Omental fat pad (tissue), 4 donors: ENCODE data around the gene NPR3. TPM values are rescaled to one million over a fixed set of nuclear protein-coding genes. Genes with fewer than 3 reads are reported as not detected.

Experiments
- ATAC-seq: fragments of 150-250 bp; one replicate; pipeline ENCODE4 v1.9.1; 2016; ENCODE audit warnings: mild to moderate bottlenecking, moderate library complexity; ENCODE audit not compliant: low FRiP score
- DNase-seq: peaks from one replicate; pipeline ENCODE4 v3.0.0-alpha.2; 2019; ENCODE audit warnings: low spot score
- total RNA-seq, 4 donors: library from RNA; depleted of rRNA; stranded (reverse); fragments of >200 nt; gene quantifications; one replicate each; pipeline ENCODE4 v1.1.0, GENCODE V29; 2016
- TF ChIP-seq, protein P1 (sequence below), 3 donors: fragments of 450-650 bp; IDR thresholded peaks; one replicate each; pipeline ENCODE4 v1.5.1; 2016 to 2017; ENCODE audit warnings: antibody characterized with exemption in 3 of 3, mild to moderate bottlenecking in 3 of 3, moderate library complexity in 2 of 3

NPR3 gene
- total RNA-seq, 4 donors from 2014 or later, result 4.6 to 11.8 (median 6.5) TPM

DNA sequence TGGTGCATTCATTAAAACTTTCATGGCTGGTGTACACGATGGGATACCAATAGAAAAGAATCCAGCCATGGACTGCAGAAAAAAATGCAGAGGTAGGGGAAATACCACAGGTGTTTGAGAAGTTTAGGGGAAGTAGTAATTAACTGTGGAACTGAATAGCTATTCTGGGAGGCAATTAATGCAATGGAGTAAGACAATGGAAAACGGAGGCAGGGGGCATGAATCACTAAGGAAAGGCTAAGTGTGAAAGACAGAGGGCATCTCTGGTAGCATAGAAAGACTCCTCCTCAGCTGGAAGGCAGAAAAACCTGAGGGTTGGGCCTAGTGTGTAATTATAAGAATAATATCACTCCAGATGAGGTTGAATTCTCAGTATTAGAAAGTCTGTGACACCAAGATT lies 30.9 kb upstream of the NPR3 start:
- TF ChIP-seq, protein P1, sequence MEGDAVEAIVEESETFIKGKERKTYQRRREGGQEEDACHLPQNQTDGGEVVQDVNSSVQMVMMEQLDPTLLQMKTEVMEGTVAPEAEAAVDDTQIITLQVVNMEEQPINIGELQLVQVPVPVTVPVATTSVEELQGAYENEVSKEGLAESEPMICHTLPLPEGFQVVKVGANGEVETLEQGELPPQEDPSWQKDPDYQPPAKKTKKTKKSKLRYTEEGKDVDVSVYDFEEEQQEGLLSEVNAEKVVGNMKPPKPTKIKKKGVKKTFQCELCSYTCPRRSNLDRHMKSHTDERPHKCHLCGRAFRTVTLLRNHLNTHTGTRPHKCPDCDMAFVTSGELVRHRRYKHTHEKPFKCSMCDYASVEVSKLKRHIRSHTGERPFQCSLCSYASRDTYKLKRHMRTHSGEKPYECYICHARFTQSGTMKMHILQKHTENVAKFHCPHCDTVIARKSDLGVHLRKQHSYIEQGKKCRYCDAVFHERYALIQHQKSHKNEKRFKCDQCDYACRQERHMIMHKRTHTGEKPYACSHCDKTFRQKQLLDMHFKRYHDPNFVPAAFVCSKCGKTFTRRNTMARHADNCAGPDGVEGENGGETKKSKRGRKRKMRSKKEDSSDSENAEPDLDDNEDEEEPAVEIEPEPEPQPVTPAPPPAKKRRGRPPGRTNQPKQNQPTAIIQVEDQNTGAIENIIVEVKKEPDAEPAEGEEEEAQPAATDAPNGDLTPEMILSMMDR (IDR thresholded peaks at IDR 0.05), result no peak
- DNase-seq (no peak), ATAC-seq (no peak)

DNA sequence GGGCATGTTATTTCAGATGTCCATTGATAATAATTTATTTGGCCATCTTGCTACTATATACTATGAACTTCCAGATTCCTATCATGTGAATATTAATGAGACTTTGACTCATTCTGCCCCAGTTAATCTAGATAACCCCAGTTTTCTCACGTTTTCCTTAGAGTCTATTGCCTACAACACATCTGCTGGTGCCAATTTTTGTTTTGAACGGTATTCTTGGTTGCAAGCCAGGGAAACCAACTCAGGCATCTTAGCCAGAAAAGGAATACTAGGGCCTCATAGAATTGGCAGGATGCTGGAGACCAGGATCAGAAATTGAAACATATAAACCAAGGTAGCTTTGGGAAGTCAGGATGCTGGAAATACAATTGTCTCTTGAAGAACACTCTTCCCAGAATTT lies 28.0 kb upstream of the NPR3 start:
- ATAC-seq (no peak), DNase-seq (no peak)
- TF ChIP-seq, protein P1 (IDR thresholded peaks at IDR 0.05), result no peak

DNA sequence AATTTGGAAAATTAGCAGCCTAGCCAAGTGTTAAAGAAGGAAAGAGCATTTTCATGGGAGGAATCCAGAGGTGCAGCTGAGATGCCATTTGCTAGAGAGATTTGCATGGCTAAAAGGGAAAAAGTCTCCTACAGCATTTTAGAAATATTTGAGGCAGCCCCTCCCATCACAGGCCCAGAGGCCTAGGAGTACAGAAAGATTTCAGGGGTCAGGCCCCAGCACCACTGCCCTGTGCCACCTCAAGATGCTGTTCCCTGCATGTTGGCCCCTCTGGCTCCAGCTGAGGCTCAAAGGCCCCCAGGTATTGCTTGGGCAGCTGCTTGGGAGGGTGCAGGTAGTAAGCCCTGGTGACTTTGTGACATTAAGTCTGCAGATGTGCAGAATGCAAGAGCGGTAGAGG lies 26.9 kb upstream of the NPR3 start:
- no peak for ATAC-seq
- DNase-seq, result no peak
- TF ChIP-seq, protein P1 (IDR thresholded peaks at IDR 0.05), result no peak

- no peak for ATAC-seq
- no peak for DNase-seq
- TF ChIP-seq, protein P1 (IDR thresholded peaks at IDR 0.05), result no peak
Observed at GRCh38 chr5:32686799-32687498, 24.2 kb upstream of the NPR3 start.

- ATAC-seq (no peak), DNase-seq (no peak)
- TF ChIP-seq, protein P1 (IDR thresholded peaks at IDR 0.05), result no peak
Observed at GRCh38 chr5:32687499-32687831, 23.7 kb upstream of the NPR3 start.

DNA sequence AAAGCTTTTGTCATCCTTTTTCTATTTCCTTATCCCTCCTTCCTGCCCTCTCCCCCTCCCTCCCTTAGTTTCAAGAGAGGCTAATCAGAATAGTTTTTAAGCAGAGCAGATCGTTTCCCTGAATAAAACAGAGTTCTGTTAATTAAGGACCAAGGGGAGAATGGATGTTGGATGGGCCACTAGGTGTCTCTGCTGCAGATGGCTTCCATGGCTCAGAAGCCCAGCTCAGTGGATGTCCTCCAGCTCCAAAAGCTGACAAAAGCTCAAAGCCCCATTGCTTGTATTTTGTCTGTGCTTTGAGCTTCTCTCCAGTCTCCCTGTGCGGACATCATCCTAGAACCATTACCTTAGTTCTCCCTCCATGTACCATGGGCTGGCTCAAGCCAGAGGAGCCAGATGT lies 21.0 kb upstream of the NPR3 start:
- no peak for ATAC-seq
- TF ChIP-seq, protein P1 (IDR thresholded peaks at IDR 0.05), result no peak
- no peak for DNase-seq

- ATAC-seq (no peak), DNase-seq (no peak)
- TF ChIP-seq, protein P1 (IDR thresholded peaks at IDR 0.05), result no peak
Observed at GRCh38 chr5:32690666-32691065, 20.5 kb upstream of the NPR3 start.
